HG03521 (cell line): ENCODE measurements around the gene GFPT1.

ENCODE experiments used
- ATAC-seq: cut with Tn5 transposase; IDR thresholded peaks from one replicate; pipeline ENCODE4 v1.9.1; 2021; ENCODE audit warnings: mild to moderate bottlenecking, moderate library complexity; ENCODE audit not compliant: unreplicated experiment

The GFPT1 gene

DNA sequence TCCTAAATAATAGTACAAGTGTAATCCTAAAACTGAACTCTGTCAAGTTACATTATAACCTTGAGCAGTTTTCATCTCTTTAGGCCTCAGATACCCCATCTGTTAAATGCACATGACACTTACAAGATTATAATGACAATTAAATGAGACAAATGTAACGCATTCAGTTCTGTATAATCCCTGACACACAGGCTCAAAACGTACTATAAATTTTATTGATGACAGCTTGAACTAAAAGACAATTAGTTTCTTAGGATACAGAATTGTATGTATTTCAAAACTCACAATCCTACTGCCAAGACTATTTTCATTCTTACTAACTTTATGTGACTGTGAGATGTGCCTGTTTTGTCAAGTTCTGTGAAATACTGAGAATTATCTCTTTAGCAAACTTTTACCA, 56.2 kb downstream of the GFPT1 start:
- no peak for ATAC-seq

DNA sequence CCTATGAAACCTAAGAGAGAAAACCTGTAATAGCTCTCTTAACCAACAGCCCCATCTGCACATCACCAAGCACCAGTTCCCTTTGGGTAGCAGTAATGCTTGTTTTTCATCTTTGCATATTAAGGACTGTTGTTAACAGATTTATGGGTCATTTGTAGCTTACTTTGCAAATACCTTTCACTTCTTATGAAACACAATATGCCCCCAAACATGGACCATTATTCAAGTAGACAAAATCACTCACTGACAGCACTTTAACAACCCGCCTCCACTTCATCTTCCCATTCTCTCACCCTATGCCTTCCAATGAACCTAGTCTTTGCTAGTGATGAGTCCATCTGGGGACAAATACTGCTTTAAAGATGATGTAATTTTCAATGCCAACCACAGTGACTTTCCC, 64.4 kb downstream of the GFPT1 start:
- ATAC-seq: no peak

DNA sequence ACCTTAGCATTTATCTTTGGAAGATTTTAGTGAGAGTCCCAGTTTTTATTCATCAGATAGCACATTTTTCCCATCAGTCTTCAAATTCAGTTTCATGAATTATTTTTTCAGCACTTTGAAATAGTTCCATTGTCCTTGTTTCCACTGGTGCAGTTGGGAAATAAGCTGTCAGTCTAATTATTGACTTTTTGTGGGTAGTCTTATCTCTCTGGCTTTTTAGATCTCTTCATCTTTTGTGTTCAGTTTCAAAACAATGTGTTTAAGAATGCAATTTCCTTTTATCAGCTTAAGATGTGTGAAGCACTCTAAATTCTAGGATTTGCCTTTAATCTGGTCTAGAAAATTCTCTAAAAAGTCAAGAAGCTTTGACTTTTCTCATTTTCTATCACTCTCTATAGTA, 70.5 kb downstream of the GFPT1 start:
- no peak for ATAC-seq

DNA sequence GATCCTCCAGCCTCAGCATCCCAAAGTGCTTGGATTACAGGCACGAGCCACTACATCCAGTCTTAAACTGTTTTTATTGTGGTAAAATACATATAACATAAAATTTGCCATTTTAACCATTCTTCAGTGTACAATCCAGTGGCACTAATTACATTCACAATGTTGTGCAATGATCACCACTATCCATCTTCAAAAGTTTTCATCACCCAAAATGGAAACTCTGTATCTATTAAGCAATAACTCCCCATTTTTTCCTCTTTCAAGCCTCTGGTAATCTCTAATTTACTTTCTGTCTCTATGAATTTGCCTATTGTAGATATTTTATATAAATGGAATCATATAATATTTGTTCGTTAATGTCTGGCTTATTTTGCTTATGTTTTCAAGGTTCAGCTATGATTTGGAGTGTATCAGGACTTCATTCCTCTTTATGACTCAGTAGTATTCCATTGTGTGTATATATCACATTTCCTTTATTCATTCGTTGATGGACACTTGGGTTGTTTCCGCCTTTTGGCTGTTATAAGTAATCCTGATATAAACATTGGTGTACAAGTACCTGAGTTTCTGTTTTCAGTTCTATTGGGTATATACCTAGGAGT, 71.8 kb downstream of the GFPT1 start:
- no peak for ATAC-seq

DNA sequence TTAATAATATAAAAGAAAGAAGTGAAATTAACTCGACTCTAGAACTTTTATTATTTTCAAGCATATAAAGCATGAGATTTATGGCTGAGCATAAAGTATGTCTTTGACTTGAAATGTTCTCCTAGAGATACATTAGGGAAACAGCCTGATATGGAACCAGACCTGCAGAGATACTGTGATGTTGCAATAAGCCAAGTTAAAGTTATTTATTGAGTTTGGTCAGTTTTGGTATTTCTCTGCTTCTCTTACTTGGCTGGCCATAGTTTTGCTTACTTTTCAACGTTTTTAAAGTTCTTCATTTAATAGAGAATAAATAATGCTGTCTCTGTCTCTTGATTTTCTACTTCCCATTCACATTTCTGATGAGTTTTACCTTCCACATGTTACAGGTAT, 76.0 kb downstream of the GFPT1 start:
- no peak for ATAC-seq

DNA sequence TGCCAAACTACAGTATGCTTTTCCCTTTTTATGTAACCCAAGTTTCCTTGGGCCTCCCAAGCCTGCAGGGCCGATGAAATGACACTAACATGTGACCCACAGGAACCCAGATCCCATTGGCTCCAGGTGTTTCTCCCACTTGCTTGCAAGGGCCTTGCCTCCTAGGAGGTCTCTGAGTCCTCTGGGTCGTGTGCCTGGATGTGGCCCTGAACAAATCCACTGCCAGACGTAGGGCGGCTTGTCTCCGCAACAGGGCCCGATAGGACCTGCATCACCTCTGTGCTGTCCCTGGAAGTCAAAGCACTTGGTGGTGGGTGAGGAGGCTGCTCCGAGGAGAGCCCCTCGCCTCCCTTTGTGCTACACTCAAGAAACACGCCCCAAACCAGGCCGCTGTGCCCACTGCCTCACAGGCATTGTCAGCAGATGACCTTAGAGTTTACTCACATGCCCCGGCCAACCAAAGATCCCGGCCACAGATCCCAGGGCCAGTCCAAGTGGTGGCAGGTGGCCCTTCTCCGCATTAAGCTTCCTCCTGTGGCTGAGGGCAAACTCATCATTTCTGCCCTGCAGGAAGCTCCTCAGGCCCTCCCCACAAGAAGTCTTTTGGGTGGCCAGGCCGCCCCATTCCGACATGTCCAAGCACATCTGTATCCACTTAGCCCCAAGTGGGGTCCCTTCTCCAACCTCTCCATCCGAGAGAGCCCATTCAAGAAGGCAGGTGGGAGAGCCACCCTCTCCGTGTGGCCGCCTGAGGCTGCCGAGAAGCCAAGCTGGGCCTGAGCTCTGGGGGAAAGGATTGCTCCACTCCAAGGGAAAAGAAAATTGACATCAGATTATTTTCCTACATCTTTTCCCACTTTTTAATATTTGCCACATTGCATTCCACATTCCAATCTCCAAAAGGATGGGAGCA, 76.7 kb downstream of the GFPT1 start:
- ATAC-seq: no peak

DNA sequence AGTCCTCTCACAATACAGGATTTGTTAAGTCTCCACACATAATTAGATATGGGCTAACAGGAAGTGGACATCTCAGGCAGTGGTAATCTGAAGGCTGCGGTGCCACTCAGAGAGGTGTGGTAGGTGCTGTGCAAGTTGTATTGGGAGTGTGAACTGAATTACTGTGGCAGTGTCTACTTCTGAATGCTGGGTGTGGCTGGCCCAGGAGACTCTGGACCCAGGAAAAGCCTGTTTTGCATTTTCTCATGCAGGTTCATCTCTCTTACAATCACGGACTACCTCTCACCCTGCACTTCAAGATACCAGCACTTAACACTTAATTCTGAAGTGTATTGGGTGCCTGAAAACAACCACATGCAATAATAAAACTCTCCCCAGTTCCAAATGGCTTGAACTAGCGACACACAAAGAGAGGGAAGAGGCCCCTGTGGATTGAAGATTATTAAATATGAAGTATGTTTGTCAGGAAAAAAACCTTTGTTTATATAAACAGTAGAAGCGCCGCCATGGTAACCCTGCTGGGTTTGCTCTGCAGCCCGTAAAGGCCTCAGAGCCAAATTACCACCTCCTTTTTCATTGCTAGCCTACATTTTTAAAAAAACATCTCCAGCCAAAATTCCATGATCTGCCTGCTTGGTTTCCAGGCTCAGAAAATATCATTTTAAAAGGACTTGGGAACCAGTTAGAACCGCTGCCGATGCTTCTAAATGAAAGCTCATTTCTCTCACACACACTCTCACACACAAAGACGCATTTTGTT, 77.5 kb downstream of the GFPT1 start:
- ATAC-seq: no peak

DNA sequence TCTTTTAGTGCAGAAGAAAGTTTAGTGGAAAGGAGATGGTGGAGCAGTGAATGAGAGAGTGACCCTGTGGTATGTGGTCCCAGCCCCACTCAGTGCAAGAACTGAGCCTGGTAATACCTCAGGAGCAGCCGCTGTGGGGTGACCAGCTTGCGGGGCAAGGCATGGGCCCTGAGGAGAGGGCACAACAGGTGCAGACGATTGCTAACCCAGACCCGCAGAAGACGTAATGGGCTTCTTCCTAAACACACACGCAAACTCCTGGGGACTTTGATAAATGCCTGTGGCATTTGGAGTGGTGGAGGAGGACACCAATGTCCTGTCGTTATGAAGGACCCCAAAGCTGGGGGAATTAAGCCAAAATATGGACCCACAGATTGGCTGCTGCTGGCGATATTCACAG, 78.7 kb downstream of the GFPT1 start:
- ATAC-seq: no peak

DNA sequence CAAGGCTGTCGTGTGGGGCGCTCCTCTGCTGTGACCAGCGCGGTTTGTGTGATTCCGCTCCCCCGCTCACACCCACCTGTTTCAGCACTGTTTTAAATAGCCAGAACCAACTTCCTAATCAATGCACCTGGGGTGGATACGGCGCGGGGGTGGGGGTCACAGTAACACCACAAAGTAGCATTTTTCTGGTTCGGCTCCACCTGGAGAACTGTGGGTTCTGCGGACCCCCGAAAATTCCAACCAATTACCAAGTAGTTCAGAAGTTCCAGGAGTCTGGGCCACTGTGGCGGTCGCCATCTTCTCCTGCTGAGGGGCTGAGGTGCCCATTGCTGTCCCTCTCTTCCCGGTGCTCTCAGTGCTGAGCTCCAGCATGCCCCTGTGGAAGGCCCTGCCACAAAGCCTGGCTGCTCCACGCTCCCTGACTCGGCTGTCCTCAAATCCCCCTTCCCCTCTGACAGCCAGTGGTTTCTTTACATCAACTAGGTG, 79.4 kb downstream of the GFPT1 start:
- ATAC-seq: no peak

DNA sequence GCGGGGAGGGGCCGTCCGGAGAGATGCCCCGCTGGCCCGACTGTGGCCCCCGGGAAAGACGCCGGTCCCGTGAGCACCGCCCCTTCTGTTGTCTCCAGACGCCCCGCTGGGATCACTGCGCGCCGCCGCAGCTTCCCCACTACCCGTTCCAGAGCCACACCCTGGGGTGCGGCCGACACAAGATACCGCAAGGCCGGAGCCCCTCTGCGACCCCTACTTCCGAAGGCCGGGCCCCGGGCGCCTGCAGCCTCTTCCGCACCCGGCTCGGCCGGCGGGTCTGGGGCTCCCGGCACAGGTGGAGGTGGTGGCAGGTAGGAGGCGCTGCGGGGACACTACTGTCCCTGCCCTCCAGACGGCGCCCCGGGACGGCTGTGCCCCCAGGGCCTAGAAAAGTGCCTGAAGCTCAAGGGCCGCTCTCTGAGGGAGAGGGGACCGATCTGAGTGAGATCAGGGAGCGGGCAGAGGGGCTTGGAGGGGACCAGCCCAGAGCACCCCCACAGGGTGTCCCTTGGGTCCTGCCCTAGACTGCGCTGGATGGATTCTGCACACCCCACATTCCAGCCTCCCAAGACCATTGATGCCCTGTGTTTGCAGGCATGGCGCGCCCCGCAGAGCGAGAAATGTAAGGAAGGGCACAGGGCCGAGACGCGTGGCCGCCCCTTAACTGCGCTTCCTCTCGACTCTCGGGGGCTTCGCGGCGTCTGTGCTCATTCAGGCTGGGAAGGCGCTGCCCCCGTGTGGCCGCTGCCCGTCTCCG, 80.0 kb downstream of the GFPT1 start:
- ATAC-seq: peak; percentile 90

DNA sequence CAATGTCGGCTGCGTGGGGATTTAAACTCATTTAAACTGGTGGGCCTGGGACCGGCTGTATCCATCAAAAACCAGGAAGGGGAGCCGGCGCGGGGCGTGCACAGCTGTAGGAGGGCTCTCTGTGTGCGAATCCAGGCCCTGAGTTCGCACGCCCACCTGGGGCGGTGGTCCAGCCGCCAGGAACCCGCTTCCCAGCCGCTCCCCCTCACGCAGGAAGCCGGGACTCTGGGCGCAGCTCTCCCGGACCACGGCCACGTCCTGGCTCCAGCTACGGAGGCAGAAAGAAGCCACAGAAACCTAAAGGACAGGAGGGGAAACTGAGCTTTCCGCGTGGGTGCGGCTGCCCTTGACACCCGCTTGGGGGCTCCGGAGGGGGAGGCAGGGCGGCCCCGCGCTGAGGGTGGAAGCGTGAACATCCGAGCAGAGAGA, 80.6 kb downstream of the GFPT1 start:
- no peak for ATAC-seq

DNA sequence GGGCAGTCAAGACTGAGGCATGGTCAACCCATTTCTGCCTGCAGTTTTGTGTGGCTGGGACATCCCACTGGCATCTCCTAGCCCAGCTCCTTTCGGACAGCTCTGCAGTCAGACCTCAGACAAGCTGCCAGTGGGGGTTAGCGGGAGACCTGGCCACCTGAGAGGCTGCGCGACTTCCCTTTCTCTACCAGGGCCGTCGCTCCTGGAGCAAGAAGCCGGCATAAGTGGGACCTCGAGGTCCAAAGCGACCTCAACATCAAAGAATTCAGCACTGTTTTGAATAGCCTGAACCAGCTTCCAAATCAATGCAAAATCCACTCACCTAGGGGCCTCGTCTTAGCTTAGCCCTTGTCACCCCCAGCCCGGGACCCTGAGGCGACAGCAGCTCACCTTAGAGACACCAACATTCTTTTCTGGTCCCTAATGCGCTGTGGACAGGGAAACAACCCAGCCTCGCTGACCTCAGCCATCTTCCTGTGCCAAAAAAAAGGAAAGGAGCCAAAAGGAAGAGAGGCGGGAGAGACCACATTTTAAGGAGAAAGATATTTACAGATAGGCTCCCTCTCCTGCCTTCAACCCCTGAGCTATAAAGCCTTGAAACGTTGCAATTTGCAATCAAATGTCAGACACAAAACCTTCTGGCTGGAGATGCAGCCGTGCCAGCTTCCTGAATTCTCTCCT, 81.2 kb downstream of the GFPT1 start:
- ATAC-seq: no peak

DNA sequence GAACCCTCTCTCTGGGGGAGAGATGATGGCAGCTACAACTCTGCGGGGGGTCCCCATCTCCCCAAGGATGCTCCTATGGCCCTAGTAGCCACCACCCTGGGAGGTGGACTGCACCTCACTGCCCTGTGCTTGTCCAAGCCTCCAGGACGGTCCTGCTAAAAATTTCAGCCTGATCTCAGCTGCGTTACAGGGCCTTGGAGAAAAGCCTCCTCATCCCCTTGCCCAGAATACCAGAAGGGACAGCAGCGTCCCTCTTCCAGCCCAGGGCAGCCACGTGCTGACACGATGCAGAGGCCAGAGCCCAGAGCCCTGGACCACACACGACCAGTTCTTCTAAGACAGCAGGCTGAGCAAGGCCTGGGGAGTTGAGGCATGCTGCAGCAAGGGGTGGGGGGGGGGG, 81.9 kb downstream of the GFPT1 start:
- no peak for ATAC-seq

DNA sequence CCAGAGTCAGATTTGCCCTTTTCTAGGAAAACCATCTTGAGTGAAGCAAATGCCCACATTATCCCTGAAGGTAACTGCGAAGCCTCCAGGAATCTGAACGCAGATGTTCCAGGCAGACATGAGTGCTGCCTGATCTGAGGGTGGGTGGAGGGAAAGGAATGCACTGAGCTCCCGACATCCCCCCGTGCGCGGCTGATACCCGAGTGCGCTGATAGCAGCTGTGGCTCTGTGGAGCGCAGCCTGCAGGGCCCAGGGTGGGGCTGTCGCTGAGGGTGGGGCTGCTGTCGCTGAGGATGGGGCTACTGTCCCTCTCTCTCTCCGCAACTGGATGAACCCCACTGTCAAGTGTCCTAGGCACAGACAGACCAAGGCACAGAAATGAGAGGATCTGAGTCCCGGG, 82.4 kb downstream of the GFPT1 start:
- no peak for ATAC-seq

DNA sequence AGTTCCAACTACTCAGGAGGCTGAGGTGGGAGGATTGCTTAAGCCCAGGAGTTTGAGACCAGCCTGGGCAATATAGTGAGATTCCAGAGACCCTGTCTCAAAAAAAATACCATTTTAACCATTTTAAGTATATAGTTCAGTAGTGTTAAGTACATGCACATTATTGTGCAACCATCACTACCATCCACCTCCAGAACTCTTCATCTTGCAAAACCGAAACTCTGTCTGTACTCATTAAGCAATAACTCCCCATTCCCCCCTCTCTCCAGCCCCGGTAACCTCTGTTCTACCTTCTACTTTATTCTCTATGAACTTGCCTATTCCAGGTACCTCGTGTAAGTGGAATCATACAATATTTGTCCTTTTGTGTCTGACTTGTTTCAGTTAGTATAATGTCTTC, 86.4 kb downstream of the GFPT1 start:
- ATAC-seq: no peak

DNA sequence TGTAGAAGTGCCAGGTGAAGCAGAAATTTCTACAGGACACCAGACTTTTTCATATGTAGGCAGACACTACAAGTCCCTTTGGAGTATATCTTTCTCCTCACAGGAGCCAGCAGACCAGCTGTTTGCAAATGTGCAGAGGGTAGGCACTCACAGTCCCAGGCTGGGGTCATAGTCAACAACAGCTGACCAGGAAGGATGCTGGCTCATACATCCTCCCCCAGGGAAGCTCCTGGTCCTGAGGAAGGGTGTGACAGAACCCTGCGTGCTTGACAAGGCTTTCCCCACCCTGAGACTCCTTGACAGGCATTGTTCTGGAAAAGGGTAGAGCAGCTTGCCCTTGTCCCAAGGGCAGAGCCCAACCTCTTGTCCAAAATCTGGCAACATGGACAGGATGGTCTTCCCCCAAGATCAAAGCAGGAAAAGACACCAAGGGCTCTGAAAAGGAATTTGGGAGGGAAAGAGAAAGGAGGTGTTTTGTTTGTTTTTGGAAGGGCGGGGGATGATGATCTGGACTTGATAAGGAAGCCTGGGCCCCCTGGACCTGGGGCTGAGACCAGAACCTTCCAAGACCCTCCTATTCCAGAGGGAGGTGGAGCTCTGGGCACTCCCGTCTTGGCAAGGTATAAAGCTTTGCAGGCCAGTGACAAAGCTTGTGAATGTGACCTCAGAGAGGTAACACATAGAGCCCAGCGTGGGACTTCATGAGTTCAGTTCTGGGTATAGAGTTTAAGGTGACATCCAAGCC, 87.1 kb downstream of the GFPT1 start:
- no peak for ATAC-seq

DNA sequence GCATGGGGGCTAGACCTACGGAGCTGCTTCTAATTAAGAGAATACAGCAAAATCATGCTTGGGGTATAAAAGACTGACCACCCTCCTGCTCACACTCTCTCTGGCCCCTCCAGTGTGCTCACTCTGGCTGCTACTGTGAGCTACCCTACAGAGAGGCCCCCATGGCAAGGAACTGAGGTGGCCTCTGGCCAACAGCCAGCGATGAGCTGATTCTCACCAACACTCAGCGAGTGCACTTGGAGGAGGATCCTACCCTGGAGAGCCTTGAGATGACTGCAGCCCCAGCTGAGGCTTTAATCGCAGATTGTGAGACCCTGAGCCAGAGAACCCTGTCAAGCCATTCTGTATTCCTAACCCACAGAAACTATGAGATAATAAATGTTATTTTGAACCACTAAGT, 88.2 kb downstream of the GFPT1 start:
- no peak for ATAC-seq

DNA sequence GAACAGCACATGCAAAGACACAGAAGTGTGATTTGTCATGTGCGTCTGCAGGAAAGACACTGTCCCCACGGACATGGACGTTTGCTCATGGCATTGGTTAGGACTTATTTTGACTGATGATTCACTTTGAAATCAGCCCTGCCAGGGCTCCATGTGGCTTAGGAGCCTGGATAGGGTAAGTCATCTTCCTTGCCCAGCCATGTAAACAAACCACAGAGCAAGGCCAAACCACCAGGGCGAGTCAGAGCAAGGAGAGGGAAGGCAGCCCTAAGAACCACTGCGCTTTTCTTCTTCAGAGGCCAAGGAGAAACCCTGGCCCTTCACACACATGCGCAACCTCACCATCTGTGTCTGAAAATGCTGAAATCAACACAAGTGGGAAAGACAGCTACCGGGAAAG, 88.8 kb downstream of the GFPT1 start:
- no peak for ATAC-seq

DNA sequence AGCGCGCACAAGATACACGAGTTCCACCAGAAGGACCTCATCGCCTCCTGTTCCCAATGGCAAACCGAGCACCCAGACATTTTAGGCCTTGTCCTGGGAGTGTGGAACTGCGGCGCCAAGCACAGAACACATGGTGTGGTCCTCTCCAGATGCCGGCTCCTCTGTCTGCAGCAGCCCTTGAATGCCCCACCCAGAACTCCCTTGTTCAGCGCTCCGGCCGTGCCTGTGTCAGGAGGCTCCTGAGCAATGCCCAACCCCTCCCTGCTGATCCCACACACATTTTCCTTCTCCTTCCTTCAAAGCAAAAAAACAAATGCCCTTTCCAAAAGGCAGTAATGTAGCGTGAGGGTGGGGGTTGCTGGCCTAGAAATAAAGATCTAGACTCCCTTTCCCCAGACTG, 89.8 kb downstream of the GFPT1 start:
- no peak for ATAC-seq

DNA sequence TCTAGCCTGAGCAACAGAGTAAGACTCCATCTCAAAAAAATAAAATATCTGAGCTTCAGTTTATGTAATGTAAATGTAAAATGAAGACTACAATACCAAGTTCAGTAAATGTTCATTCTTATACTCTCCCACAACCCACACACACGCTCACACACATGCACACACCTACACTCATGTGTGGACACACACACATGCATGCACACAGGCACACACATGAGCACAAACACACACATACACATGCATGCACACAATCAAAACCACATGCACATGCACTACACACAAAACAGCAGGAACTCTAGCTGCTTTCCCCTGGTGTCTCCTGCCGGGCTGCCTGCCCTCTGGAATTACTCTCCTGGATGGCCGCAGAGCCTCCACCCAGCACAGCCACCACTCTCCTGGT, 90.6 kb downstream of the GFPT1 start:
- no peak for ATAC-seq
